Left ventricle myocardium superior (tissue), 1 donor: ENCODE data around the gene POFUT2. TPM values are rescaled to one million over a fixed set of nuclear protein-coding genes. Genes with fewer than 3 reads are reported as not detected.

Experiments
- ATAC-seq: fragments of 200-7000 bp; cut with Tn5 transposase; one replicate; pipeline ENCODE4 v1.9.1; 2020; ENCODE audit warnings: mild to moderate bottlenecking, moderate library complexity
- DNase-seq: peaks from one replicate; pipeline ENCODE4 v3.0.0-alpha.2; 2020
- intact Hi-C: fragments of 100-400 bp; cut with micrococcal nuclease; formaldehyde crosslinking; loops from one replicate; pipeline ENCODE4 v1.11.0; 2022
- total RNA-seq: library from RNA; stranded (reverse); fragmentation: NEBNext Ultra II Directional; extraction: Animal tissue kit (Norgen Biotek cat#: 25700); gene quantifications from one replicate; pipeline ENCODE4 v1.2.1, GENCODE V29; 2021
- donor health status: DM: no; HTN: yes; CAD: no; lungs with severe emphysema.

POFUT2 gene
- total RNA-seq, 1 donor from 2014 or later: 15.7 TPM

DNA sequence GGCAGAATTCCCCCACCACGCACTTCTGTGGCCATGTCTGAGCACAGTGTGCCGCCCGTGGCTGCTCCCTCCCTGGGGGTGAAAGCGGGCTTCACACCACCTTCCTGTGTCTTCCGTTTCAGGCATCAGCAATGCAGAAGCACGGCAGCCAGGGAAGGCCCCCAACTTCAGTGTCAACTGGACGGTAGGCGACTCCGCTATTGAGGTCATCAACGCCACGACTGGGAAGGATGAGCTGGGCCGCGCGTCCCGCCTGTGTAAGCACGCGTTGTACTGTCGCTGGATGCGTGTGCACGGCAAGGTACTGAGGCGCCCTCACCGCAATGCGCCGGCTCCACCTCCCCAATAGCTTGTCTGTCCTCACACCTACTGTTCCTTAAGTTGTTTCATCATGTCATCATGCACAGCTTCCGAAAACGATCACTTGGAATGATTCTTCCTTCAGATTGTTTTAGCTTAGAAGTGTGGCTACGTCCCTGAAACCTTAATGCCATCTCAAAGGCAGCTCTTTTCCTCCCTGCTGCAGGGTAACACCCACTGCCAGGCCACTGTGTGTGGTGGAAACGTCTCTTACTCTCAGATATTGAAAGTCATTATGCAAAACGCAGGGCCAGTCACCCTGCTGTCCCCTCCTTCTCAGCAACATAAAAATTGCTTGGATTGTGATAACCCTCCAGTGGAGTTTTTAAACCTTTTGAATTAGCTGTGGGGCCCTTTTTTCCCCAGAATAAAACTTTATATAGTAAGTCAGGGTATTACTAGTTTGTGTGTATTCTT, 66.8 kb downstream of the POFUT2 start:
- intact Hi-C loops: no loop called here
- ATAC-seq (no peak), DNase-seq (no peak)

DNA sequence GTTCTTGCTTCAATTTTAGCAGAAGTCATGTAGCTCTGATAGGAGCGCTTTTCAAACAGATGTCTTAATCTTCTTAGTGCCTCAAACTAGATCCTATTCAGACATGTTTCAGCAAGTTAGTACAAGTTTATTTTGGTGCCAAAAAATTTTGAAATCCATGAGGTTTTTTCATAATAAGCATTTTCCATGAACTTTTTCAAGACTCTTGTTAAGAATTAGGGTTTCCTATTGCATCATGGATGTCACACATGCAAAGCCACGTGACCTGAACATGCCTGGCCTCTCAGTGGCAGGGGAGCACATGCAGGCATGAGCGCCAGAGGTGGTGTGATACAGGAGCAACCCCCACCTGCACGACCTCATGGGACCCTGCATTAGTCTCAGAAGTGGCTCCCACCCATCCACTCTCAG, 67.6 kb downstream of the POFUT2 start:
- intact Hi-C loops: no loop called here
- ATAC-seq (peak; percentile 38), DNase-seq (no peak)

DNA sequence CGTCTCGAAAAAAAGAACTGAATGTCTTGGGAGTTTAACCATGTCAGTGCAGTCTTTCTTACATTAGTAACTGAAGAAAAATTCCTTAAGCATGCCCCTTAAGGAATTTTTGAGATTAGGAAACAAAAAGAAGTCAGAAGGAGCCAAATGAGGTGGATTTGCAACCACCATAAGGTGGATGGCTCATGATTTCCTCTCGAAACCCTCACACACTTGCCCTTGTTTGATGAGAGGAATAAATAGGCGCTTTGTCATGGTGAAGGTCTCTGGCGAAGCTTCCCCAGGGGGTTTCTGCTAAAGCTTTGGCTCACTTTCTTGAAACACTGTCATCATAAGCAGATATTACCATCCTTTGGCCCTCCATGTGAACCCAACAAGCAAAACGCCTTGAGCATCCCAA, 68.2 kb downstream of the POFUT2 start:
- intact Hi-C loops: no loop called here
- DNase-seq (no peak), ATAC-seq (no peak)

DNA sequence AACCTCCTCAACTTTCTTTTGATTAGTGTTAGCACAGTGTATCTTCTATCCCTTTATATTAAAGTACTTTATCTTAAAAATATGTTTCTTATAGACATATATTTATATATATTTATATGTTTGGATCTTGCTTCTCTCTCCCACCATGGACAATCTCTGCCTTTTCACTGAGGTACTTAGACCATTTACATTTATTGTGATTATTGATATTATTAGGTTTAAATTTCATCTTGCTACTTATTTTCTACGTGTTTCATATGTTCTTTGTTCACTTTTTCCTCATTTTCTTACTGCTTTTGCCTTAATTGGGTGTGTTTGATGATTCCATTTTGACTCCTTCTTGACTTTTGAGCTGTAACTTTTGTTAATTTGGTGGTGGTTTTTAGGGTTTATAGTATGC, 70.7 kb downstream of the POFUT2 start:
- DNase-seq (no peak), ATAC-seq (no peak)
- intact Hi-C loops: no loop called here

DNA sequence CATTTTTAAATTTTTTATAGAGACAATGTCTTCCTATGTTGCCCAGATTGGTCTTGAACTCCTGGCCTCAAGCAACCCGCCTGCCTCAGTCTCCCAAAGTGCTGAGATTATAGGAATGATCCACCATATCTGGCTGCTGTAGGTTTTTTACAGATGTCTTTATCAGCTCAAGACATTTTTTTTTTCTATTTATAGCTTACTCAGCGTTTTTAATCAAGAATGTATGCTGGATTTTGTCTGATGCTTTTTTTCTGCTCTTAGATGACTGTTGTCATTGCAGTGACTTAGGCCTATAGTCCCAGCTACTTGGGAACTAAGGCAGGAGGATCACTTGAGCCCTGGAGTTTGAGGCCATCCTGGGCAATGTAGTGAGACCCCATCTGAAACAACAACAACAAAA, 72.5 kb downstream of the POFUT2 start:
- DNase-seq: no peak
- ATAC-seq: no peak
- intact Hi-C loops: no loop called here

Other genes starting within 250 kb of the POFUT2 start
- gene ADARB1, start 213.3 kb downstream of the POFUT2 start, total RNA-seq: 13.6 TPM
- gene COL18A1, start 117.3 kb upstream of the POFUT2 start, total RNA-seq: 52.4 TPM